ENCODE results near the gene GJA5.

DNA sequence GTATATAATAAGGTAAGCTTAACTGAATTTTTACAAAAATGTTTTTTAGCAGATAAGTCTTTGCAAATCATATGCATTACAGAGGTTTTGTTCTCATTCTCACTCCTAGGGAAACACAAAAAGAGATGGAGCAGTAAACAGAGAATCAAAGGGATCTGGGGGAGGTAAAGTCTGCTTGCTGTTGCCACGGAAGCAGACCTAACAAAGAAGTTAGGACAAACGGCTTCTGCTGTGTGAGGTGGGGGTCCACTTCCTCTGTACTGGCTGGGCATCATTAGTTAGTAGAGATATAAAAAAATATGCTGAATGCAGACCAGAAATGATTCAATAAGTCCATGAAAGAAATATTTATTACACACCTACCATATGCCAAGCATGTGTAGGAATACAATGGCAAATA, 34.2 kb downstream of the GJA5 start:
- TF ChIP-seq, protein P1, sequence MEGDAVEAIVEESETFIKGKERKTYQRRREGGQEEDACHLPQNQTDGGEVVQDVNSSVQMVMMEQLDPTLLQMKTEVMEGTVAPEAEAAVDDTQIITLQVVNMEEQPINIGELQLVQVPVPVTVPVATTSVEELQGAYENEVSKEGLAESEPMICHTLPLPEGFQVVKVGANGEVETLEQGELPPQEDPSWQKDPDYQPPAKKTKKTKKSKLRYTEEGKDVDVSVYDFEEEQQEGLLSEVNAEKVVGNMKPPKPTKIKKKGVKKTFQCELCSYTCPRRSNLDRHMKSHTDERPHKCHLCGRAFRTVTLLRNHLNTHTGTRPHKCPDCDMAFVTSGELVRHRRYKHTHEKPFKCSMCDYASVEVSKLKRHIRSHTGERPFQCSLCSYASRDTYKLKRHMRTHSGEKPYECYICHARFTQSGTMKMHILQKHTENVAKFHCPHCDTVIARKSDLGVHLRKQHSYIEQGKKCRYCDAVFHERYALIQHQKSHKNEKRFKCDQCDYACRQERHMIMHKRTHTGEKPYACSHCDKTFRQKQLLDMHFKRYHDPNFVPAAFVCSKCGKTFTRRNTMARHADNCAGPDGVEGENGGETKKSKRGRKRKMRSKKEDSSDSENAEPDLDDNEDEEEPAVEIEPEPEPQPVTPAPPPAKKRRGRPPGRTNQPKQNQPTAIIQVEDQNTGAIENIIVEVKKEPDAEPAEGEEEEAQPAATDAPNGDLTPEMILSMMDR (IDR thresholded peaks at IDR 0.05), result no peak
- no peak for TF ChIP-seq POLR2A (IDR thresholded peaks at IDR 0.05)

All from breast epithelium (tissue), 3 donors.